CD4-positive, alpha-beta T cell (primary cell): Measurements from ENCODE around the gene CROCC. TPM values are rescaled to one million over a fixed set of nuclear protein-coding genes. Genes with fewer than 3 reads are reported as not detected.
A peak's percentile ranks its signal among the peaks of the same experiment; 100 is the strongest.
"Not testable (repeated sequence)": the region's sequence is repeated elsewhere in the genome, so short reads cannot be mapped to it uniquely, and the experiment has no call there.

Source experiments
- ATAC-seq: fragments of 200-7000 bp; cut with Tn5 transposase; one replicate; pipeline ENCODE4 v1.10.0; 2022; ENCODE audit warnings: mild to moderate bottlenecking; ENCODE audit not compliant: poor library complexity
- CTCF ChIA-PET: fragments of 350-600 bp; sonication (Branson Sonifier 250); formaldehyde crosslinking; loops from one replicate; lab custom pipeline; 2021; ENCODE audit warnings: antibody characterized with exemption, inconsistent platforms; lab: Charles Lee
- POLR2A ChIA-PET: fragments of 350-600 bp; sonication (Branson Sonifier 250); formaldehyde crosslinking; loops from one replicate; lab custom pipeline; 2021; ENCODE audit warnings: antibody characterized with exemption, inconsistent platforms; lab: Charles Lee
- DNase-seq, 14 experiments: peaks; one replicate each; pipeline ENCODE4 v3.0.0-alpha.2; 2013 to 2020; ENCODE audit warnings: mixed read lengths in 2 of 14
- H3K27ac ChIP-seq, 2 donors: one replicate each; pipeline versions ENCODE4 v1.5.1 to v1.7.0; 2013; ENCODE audit warnings: low read length in 2 of 2, low read depth in 1 of 2, mild to moderate bottlenecking in 1 of 2
- H3K27me3 ChIP-seq, 2 experiments: 1 replicate in 1 of 2; 2 replicates in 1 of 2; pipeline versions ENCODE4 v1.6.1 to v1.7.0; 2013; ENCODE audit warnings: low read length in 2 of 2, control low read depth in 1 of 2, mild to moderate bottlenecking in 1 of 2, moderate library complexity in 1 of 2; ENCODE audit not compliant: insufficient read depth in 2 of 2, control insufficient read depth in 1 of 2
- H3K36me3 ChIP-seq: one replicate; pipeline ENCODE4 v1.6.1; 2013; ENCODE audit warnings: low read length, control low read depth; ENCODE audit not compliant: insufficient read depth
- H3K4me1 ChIP-seq: one replicate; pipeline ENCODE4 v1.6.1; 2013; ENCODE audit warnings: low read length, control low read depth; ENCODE audit not compliant: insufficient read depth
- H3K4me3 ChIP-seq: one replicate; pipeline ENCODE4 v1.5.1; 2013; ENCODE audit warnings: mild to moderate bottlenecking, low read length, moderate library complexity
- H3K9me3 ChIP-seq, 2 experiments: 1 replicate in 1 of 2; 2 replicates in 1 of 2; pipeline versions ENCODE4 v1.6.1 to v1.7.0; 2013; ENCODE audit warnings: low read length in 2 of 2, mild to moderate bottlenecking in 2 of 2, control low read depth in 1 of 2, moderate library complexity in 1 of 2; ENCODE audit not compliant: control insufficient read depth in 1 of 2, insufficient read depth in 1 of 2
- H3K27ac Mint-ChIP-seq: one replicate; pipeline ENCODE4 v1.8.0; 2020; ENCODE audit warnings: mixed read lengths
- H3K27me3 Mint-ChIP-seq: one replicate; pipeline ENCODE4 v1.8.0; 2021; ENCODE audit warnings: mixed read lengths
- H3K36me3 Mint-ChIP-seq: one replicate; pipeline ENCODE4 v1.8.0; 2021; ENCODE audit warnings: low read depth, mixed read lengths
- H3K4me1 Mint-ChIP-seq: one replicate; pipeline ENCODE4 v1.8.0; 2021; ENCODE audit warnings: low read depth, mixed read lengths
- H3K4me3 Mint-ChIP-seq: one replicate; pipeline ENCODE4 v1.8.0; 2020; ENCODE audit warnings: mild to moderate bottlenecking, mixed read lengths
- H3K9me3 Mint-ChIP-seq: one replicate; pipeline ENCODE4 v1.8.0; 2020; ENCODE audit warnings: mixed read lengths
- CTCF ChIP-seq: fragments of 200-600 bp; IDR thresholded peaks from one replicate; pipeline ENCODE4 v1.8.0; 2022; ENCODE audit warnings: antibody characterized with exemption, mild to moderate bottlenecking
- intact Hi-C, 2 experiments: fragments of 100-400 bp; cut with DNase I in 1 of 2; cut with micrococcal nuclease in 1 of 2; formaldehyde crosslinking; loops; one replicate each; pipeline versions ENCODE4 v1.15.1 to v1.9.0; 2023 to 2025; cut with DNase I, micrococcal nuclease
- total RNA-seq, 174 experiments: library from RNA in 2 of 174; stranded (reverse) in 2 of 174; gene quantifications; one replicate each; pipeline ENCODE4 v1.2.3 and lab custom pipeline; 2021 to 2026

Gene CROCC
- total RNA-seq, 2 experiments from 2014 or later = 47.4 to 49.7 TPM

DNA sequence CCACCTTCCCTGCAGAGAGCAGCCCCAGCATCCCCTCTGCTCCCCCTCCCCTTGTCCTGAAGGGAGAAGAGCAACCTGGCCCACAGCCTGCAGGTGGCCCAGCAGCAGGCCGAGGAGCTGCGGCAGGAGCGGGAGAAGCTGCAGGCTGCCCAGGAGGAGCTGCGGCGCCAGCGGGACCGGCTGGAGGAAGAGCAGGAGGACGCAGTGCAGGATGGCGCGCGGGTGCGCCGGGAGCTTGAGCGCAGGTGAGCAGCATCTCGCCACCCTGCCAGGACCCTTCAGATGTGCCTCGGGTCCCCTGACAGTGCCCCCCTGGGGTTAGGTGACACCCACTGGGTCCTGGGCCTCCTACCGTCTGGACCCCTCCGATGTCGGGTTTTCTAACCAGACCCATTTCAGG, 22.3 kb downstream of the CROCC start:
- ChIA-PET POLR2A (interaction anchor here (0.6 kb wide), 1 partner anchor 8 kb away, joined by 3 read pairs; no protein-coding TSS in a partner anchor), CTCF (no interaction called here)
- no peaks in the 10 kb centered on the region for H3K9me3 Mint-ChIP-seq
- peaks cover 51% of the 10 kb centered on the region for H3K36me3 Mint-ChIP-seq
- no peak for TF ChIP-seq CTCF
- no peaks in the 10 kb centered on the region for H3K4me1 Mint-ChIP-seq
- Histone ChIP-seq H3K36me3 (peaks cover 32% of the 10 kb centered on the region), H3K27me3 (no peaks in the 10 kb centered on the region), H3K9me3 (no peaks in the 10 kb centered on the region), H3K4me1 (no peaks in the 10 kb centered on the region), H3K4me3 (no peak overlapping the region), H3K27ac (no peak overlapping the region)
- intact Hi-C loops = loop anchor here in 1 of 2 experiments (5.0 kb wide), 1 partner anchor 327 kb away; no protein-coding TSS in a partner anchor
- no peak overlapping the region for H3K4me3 Mint-ChIP-seq
- H3K27ac Mint-ChIP-seq = no peak overlapping the region
- ATAC-seq (no peak), DNase-seq (peak in 1 of 14 experiments; percentile 14)
- no peaks in the 10 kb centered on the region for H3K27me3 Mint-ChIP-seq

DNA sequence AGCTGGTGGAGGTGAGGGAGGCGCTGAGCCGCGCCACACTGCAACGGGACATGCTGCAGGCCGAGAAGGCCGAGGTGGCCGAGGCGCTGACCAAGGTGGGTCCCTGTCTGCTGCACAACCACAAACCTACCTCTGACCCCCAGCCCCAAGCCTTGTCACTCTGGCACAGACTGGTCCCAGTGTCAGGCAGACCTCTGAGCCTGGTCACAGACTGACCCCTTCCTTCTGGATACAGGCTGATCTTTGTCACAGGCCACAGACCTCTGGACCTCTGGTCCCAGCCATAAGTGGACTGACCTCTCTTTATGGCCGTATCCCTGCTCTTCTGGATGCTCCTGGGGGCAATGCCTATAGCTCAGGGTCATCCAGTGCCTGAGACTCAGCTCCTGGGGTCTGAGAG, 23.8 kb downstream of the CROCC start:
- H3K4me3 Mint-ChIP-seq, H3K9me3 Mint-ChIP-seq, H3K4me1 Mint-ChIP-seq, H3K9me3 ChIP-seq, H3K27ac Mint-ChIP-seq, ATAC-seq, H3K4me1 ChIP-seq, DNase-seq, H3K27ac ChIP-seq, H3K27me3 ChIP-seq, intact Hi-C loops, CTCF ChIA-PET, H3K4me3 ChIP-seq, POLR2A ChIA-PET, H3K27me3 Mint-ChIP-seq: not testable (repeated sequence)
- peaks cover 32% of the 10 kb centered on the region for H3K36me3 ChIP-seq
- peaks cover 41% of the 10 kb centered on the region for H3K36me3 Mint-ChIP-seq

DNA sequence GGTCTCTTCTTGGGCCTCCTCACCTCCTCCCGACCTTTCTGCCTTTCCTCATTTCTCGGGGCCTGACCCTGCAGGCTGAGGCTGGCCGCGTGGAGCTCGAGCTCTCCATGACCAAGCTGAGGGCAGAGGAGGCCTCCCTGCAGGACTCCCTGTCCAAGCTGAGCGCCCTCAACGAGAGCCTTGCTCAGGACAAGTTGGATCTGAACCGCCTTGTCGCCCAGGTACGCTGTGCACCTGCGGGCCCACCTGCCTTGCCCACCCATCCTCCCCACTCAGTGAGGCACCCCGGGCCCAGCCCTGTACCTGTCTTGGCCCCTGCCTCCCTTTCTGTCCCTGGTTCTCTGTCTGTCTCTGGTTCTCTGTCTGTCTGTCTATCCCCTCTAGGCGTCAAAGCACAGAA, 24.5 kb downstream of the CROCC start:
- H3K27ac ChIP-seq, POLR2A ChIA-PET, intact Hi-C loops, H3K4me1 ChIP-seq, H3K4me1 Mint-ChIP-seq, DNase-seq, ATAC-seq, H3K27me3 ChIP-seq, H3K9me3 ChIP-seq, H3K27me3 Mint-ChIP-seq, CTCF ChIA-PET, H3K27ac Mint-ChIP-seq, H3K9me3 Mint-ChIP-seq, H3K4me3 ChIP-seq, H3K4me3 Mint-ChIP-seq: not testable (repeated sequence)
- H3K36me3 Mint-ChIP-seq = peaks cover 36% of the 10 kb centered on the region
- H3K36me3 ChIP-seq = peaks cover 29% of the 10 kb centered on the region

- peaks cover 39% of the 10 kb centered on the region for H3K36me3 Mint-ChIP-seq
- ChIA-PET CTCF (no interaction called here), POLR2A (interaction anchor here (0.9 kb wide), 1 partner anchor 44 kb away, joined by 5 read pairs; no protein-coding TSS in a partner anchor)
- H3K9me3 Mint-ChIP-seq = no peaks in the 10 kb centered on the region
- Histone ChIP-seq H3K9me3 (no peaks in the 10 kb centered on the region), H3K27ac (no peak overlapping the region), H3K4me1 (peaks cover 3% of the 10 kb centered on the region), H3K4me3 (no peak overlapping the region), H3K36me3 (peaks cover 28% of the 10 kb centered on the region), H3K27me3 (no peaks in the 10 kb centered on the region)
- intact Hi-C loops = no loop called here
- no peaks in the 10 kb centered on the region for H3K27me3 Mint-ChIP-seq
- DNase-seq (no peak), ATAC-seq (no peak)
- no peak for TF ChIP-seq CTCF
- H3K27ac Mint-ChIP-seq = no peak overlapping the region
- H3K4me3 Mint-ChIP-seq = no peak overlapping the region
- peaks cover 3% of the 10 kb centered on the region for H3K4me1 Mint-ChIP-seq
These were observed 24.9 kb downstream of the CROCC start for GRCh38 chr1:16946646-16947045.

- H3K27ac Mint-ChIP-seq, H3K27ac ChIP-seq, POLR2A ChIA-PET, H3K27me3 ChIP-seq, intact Hi-C loops, H3K4me3 Mint-ChIP-seq, CTCF ChIA-PET, H3K27me3 Mint-ChIP-seq, DNase-seq, H3K9me3 ChIP-seq, H3K4me1 ChIP-seq, ATAC-seq, H3K4me3 ChIP-seq, H3K4me1 Mint-ChIP-seq, H3K9me3 Mint-ChIP-seq: not testable (repeated sequence)
- peaks cover 30% of the 10 kb centered on the region for H3K36me3 Mint-ChIP-seq
- H3K36me3 ChIP-seq = peaks cover 17% of the 10 kb centered on the region
These were observed 26.7 kb downstream of the CROCC start for GRCh38 chr1:16948282-16948891.

- H3K4me3 ChIP-seq, H3K4me1 ChIP-seq, intact Hi-C loops, POLR2A ChIA-PET, H3K4me3 Mint-ChIP-seq, H3K27me3 Mint-ChIP-seq, DNase-seq, CTCF ChIA-PET, H3K27me3 ChIP-seq, ATAC-seq, H3K27ac Mint-ChIP-seq, H3K9me3 ChIP-seq, H3K9me3 Mint-ChIP-seq, H3K4me1 Mint-ChIP-seq, H3K27ac ChIP-seq: not testable (repeated sequence)
- H3K36me3 Mint-ChIP-seq = peaks cover 24% of the 10 kb centered on the region
- peaks cover 11% of the 10 kb centered on the region for H3K36me3 ChIP-seq
These were observed 27.3 kb downstream of the CROCC start for GRCh38 chr1:16949026-16949425.
